NAMALWA (cell line): ENCODE measurements around the gene SLC5A5.
"Not testable (repeated sequence)": the region's sequence is repeated elsewhere in the genome, so short reads cannot be mapped to it uniquely, and the experiment has no call there.

Source experiments
- DNase-seq: peaks from one replicate; pipeline ENCODE4 v3.0.0-alpha.2; 2015; ENCODE audit warnings: low spot score

Gene SLC5A5

GRCh38 chr19:17919122-17919521, 47.4 kb downstream of the SLC5A5 start:
- not testable (repeated sequence) for DNase-seq

- DNase-seq, result no peak
Measured at GRCh38 chr19:17920527-17920926, 48.8 kb downstream of the SLC5A5 start.

GRCh38 chr19:17922138-17922537, 50.4 kb downstream of the SLC5A5 start:
- no peak for DNase-seq

GRCh38 chr19:17926044-17926443, 54.3 kb downstream of the SLC5A5 start:
- DNase-seq, result no peak

DNA sequence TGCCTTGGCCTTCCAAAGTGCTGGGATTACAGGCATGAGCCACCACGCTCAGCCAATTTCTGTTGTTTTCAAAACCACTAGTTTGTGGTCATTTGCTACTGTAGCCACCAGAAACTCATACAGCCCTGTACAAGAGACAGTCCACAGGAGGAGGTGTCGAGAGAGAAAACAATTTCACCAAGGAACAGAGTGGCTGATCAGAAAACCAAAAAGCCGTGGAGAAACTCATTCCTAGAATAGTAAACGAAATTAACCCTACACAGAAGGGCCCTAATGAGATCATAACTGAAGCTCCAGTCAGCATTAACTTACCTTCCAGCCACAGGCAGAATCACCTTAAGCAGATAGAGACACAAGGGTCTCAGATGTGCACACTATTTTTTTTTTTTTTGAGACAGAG, 57.3 kb downstream of the SLC5A5 start:
- no peak for DNase-seq

- no peak for DNase-seq
Measured at GRCh38 chr19:17931532-17932191, 59.9 kb downstream of the SLC5A5 start.

GRCh38 chr19:17932485-17933338, 61.0 kb downstream of the SLC5A5 start, which contains the start of gene CCDC124:
CCDC124 (plus strand) TSS chr19:17933015; CDS start chr19:17936421, 3,406 bp downstream.
- DNase-seq, result peak; percentile 95

GRCh38 chr19:17933414-17934129, 61.8 kb downstream of the SLC5A5 start:
- DNase-seq, result no peak

DNA sequence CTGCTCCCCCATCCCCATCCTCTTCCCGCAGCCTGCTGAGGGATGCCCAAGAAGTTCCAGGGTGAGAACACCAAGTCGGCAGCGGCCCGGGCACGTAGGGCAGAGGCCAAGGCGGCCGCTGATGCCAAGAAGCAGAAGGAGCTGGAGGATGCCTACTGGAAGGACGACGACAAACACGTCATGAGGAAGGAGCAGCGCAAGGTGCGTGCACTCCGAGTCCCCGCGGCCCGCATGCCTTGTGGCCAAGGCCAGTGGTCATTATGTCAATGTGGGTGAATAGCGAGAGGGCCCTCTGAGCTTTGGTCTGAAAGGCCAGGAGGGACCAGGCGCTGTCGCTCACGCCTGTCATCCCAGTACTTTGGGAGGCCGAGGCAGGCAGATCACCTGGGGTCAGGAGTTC, 64.6 kb downstream of the SLC5A5 start:
- no peak for DNase-seq

GRCh38 chr19:17937371-17937900, 65.7 kb downstream of the SLC5A5 start:
- no peak for DNase-seq

DNA sequence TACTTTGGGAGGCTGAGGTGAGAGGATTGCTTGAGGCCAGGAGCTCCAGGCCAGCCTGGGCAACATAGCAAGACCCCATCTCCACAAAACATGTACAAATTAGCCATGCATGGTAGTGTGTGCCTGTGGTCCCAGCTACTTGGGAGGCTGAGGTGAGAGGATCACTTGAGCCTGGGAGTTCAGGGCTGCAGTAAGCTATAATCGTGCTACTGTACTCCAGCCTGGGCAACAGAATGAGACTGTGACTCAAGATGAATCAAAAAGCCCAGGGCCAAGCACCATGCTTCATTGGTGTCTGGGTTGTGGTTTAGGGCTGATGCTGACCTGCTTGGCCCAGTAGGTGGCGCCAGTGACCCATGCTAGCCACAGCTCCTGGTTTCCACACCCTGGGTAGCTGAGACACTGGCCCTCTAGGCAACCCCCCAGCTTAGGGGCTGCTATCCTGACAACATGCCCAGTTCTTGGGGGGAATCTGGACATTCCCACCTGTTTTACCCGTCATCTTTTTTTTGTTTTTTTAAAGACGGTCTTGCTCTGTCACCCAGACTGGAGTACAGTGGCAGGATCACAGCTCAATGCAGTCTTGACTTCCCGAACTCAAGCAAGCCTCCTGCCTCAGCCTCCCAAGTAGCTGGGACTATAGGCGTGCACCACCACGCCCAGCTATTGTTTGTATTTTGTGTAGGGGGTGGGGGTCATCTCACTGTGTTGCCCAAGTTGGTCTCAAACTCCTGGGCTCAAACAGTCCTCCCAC, 66.5 kb downstream of the SLC5A5 start:
- DNase-seq, result peak; percentile 87

GRCh38 chr19:17942181-17942580, 70.4 kb downstream of the SLC5A5 start:
- no peak for DNase-seq

DNA sequence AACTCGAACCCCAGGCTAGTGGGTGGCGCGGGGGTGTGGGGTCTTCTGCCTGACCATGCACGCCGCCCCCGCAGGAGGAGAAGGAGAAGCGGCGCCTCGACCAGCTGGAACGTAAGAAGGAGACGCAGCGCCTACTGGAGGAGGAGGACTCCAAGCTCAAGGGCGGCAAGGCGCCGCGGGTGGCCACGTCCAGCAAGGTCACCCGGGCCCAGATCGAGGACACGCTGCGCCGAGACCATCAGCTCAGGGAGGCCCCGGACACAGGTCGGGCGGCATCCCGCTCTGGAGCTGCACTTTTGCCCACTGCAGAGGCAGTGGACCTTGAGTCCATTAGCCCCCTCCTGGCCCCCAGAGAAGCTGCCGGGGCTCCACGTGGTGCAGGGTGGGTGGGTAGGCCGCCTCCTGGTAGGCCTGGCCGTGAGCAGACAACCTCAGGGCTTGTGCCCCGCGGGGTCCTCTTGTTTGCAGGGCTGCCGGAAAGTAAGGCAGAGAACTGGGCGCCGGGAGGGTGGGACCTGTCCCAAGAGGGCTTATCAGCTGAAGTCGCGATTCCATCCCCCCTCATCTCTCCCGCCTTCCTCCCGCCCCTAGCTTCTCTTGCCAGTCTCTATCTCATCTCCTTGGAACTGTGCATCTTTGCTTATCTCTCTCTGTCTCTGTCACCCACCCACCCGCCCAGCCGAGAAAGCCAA, 71.0 kb downstream of the SLC5A5 start:
- no peak for DNase-seq

DNA sequence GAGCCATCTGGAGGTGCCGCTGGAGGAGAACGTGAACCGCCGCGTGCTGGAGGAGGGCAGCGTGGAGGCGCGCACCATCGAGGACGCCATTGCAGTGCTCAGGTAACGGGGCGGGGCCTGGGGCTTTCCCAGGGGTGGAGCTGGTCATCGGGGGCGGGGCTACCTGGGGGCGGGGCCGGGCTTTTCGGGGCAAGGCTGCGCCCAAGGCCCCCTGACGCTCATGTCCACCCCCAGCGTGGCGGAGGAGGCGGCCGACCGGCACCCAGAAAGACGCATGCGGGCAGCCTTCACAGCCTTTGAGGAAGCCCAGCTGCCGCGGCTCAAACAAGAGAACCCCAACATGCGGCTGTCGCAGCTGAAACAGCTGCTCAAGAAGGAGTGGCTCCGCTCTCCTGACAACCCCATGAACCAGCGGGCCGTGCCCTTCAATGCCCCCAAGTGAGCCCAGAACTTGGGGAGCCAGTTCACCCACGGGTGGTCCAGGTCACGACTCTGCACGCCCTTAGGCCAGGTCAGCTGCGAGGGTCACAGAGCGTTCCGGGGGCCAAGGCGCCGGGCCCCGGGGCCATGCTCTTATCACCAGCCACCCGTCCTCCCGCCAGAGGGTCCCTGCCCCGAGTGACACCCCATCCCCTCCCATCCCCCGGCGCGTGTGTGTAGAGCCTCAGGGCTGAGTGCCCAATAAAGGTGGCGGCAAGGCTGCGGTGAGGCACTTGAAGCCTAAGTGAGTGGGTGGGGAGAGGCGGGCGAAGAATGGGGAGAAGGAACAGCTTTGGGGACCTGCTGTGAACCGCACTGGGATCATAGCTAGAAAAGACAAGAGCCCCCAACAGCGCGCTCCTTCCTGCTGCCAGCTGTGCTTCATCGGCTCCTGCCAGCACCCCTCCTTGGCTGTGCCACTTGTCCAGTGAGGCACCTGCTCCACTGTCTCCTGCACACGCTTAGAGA, 71.8 kb downstream of the SLC5A5 start:
- DNase-seq, result no peak

GRCh38 chr19:17944301-17944700, 72.6 kb downstream of the SLC5A5 start:
- no peak for DNase-seq
